ENCODE results near the gene DNAH1. TPM values are rescaled to one million over a fixed set of nuclear protein-coding genes. Genes with fewer than 3 reads are reported as not detected.
A peak's percentile ranks its signal among the peaks of the same experiment; 100 is the strongest.

Gene DNAH1
- total and polyA plus RNA-seq, 2 of the 13 experiments (the other 11 are each of a cell fraction or from before 2014, with no cell fraction given) = 0.64 to 3.5 TPM

DNA sequence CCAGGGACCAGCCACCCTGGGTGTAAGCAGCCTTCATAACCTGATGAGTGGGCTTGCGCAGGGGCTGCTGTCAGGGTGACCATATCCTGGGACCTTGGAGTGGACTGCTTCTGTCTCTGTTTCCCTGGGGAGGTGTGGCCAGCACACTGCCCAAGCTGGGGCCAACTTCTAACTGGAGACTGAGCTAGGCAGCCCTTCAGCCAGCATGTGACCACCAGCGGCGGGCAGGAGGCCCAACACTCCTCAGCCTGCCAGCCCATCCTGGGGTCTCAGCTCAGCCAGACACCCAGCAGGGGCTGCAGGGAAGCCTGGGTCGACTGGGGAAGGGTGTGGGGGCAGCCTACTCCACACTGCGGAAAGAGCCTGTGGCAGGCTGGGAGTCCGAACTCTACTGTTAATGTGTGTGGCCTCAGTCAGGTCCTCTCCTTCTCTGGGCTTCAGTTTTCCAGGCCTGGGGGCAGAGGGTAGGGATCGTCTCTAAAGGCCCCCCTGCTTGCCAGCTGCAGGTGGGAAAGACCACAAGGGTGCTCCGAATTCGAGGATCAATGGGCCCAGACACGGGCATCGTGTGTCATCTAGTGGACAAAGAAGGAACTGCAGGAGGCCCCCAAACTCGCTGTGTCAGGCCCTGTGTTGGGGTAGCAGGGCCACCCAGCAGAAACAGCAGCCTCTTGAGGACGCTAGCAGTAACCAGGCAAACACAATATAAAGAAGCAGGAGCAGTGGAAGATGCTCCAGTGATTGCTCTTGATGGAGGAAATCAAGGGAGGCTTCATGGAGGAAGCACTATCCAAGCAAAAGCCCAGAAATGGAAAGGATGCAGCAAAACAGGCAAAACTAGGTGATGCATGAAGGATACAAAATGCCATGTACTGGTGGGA lies 130.8 kb downstream of the DNAH1 start (continued):
- TF ChIP-seq, protein P1, sequence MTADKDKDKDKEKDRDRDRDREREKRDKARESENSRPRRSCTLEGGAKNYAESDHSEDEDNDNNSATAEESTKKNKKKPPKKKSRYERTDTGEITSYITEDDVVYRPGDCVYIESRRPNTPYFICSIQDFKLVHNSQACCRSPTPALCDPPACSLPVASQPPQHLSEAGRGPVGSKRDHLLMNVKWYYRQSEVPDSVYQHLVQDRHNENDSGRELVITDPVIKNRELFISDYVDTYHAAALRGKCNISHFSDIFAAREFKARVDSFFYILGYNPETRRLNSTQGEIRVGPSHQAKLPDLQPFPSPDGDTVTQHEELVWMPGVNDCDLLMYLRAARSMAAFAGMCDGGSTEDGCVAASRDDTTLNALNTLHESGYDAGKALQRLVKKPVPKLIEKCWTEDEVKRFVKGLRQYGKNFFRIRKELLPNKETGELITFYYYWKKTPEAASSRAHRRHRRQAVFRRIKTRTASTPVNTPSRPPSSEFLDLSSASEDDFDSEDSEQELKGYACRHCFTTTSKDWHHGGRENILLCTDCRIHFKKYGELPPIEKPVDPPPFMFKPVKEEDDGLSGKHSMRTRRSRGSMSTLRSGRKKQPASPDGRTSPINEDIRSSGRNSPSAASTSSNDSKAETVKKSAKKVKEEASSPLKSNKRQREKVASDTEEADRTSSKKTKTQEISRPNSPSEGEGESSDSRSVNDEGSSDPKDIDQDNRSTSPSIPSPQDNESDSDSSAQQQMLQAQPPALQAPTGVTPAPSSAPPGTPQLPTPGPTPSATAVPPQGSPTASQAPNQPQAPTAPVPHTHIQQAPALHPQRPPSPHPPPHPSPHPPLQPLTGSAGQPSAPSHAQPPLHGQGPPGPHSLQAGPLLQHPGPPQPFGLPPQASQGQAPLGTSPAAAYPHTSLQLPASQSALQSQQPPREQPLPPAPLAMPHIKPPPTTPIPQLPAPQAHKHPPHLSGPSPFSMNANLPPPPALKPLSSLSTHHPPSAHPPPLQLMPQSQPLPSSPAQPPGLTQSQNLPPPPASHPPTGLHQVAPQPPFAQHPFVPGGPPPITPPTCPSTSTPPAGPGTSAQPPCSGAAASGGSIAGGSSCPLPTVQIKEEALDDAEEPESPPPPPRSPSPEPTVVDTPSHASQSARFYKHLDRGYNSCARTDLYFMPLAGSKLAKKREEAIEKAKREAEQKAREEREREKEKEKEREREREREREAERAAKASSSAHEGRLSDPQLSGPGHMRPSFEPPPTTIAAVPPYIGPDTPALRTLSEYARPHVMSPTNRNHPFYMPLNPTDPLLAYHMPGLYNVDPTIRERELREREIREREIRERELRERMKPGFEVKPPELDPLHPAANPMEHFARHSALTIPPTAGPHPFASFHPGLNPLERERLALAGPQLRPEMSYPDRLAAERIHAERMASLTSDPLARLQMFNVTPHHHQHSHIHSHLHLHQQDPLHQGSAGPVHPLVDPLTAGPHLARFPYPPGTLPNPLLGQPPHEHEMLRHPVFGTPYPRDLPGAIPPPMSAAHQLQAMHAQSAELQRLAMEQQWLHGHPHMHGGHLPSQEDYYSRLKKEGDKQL (CRISPR knock-in tag; IDR thresholded peaks at IDR 0.05; ENCODE audit: low read depth) = no peak
- no peak for TF ChIP-seq ZNF713 (CRISPR knock-in tag; IDR thresholded peaks at IDR 0.05)
- peak; percentile 52; the same call in 1 of the 2 replicates for TF ChIP-seq FOXC1 (CRISPR knock-in tag; IDR thresholded peaks at IDR 0.05; ENCODE audit: borderline replicate concordance)
- TF ChIP-seq ZNF558 (CRISPR knock-in tag; IDR thresholded peaks at IDR 0.05; ENCODE audit: borderline replicate concordance) = no peak
- no peak for TF ChIP-seq ZNF367 (CRISPR knock-in tag; IDR thresholded peaks at IDR 0.05; ENCODE audit: borderline replicate concordance)
- TF ChIP-seq TCF7 (IDR thresholded peaks at IDR 0.05; ENCODE audit: low read depth) = no peak
- TF ChIP-seq MAFF (IDR thresholded peaks at IDR 0.05; ENCODE audit: low read depth, low read length) = peak; percentile 22; the same call in 1 of the 2 replicates
- TF ChIP-seq ZNF607 (CRISPR knock-in tag; IDR thresholded peaks at IDR 0.05; ENCODE audit: borderline replicate concordance) = no peak
- TF ChIP-seq ZNF207 (IDR thresholded peaks at IDR 0.05; ENCODE audit: borderline replicate concordance) = no peak
- TF ChIP-seq SP4 (CRISPR knock-in tag; IDR thresholded peaks at IDR 0.05) = peak; percentile 53; the same call in 1 of the 2 replicates
- no peak for TF ChIP-seq ZBTB20 (CRISPR knock-in tag; IDR thresholded peaks at IDR 0.05; ENCODE audit: borderline replicate concordance, low read depth)
- peak; percentile 65; the same call in 1 of the 2 replicates for TF ChIP-seq ZNF335 (CRISPR knock-in tag; IDR thresholded peaks at IDR 0.05)
- TF ChIP-seq KMT2B (CRISPR knock-in tag; IDR thresholded peaks at IDR 0.05) = peak; percentile 24; the same call in 1 of the 2 replicates
- TF ChIP-seq YY1 (IDR thresholded peaks at IDR 0.05; ENCODE audit: insufficient read depth, insufficient replicate concordance, low read depth, low read length) = peak; percentile 61
- no peak for TF ChIP-seq ZNF788 (CRISPR knock-in tag; IDR thresholded peaks at IDR 0.05; ENCODE audit: borderline replicate concordance)
- no peak for TF ChIP-seq DBP (CRISPR knock-in tag; IDR thresholded peaks at IDR 0.05; ENCODE audit: not compliant biosample characterization)
- 0 out of 2 replicates have a peak, but pooled peaks have one; percentile 48 for TF ChIP-seq ZBTB26 (CRISPR knock-in tag; IDR thresholded peaks at IDR 0.05; ENCODE audit: borderline replicate concordance)
- TF ChIP-seq, protein P2, sequence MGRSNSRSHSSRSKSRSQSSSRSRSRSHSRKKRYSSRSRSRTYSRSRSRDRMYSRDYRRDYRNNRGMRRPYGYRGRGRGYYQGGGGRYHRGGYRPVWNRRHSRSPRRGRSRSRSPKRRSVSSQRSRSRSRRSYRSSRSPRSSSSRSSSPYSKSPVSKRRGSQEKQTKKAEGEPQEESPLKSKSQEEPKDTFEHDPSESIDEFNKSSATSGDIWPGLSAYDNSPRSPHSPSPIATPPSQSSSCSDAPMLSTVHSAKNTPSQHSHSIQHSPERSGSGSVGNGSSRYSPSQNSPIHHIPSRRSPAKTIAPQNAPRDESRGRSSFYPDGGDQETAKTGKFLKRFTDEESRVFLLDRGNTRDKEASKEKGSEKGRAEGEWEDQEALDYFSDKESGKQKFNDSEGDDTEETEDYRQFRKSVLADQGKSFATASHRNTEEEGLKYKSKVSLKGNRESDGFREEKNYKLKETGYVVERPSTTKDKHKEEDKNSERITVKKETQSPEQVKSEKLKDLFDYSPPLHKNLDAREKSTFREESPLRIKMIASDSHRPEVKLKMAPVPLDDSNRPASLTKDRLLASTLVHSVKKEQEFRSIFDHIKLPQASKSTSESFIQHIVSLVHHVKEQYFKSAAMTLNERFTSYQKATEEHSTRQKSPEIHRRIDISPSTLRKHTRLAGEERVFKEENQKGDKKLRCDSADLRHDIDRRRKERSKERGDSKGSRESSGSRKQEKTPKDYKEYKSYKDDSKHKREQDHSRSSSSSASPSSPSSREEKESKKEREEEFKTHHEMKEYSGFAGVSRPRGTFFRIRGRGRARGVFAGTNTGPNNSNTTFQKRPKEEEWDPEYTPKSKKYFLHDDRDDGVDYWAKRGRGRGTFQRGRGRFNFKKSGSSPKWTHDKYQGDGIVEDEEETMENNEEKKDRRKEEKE (IDR thresholded peaks at IDR 0.05) = no peak
